Endodermal cell (in vitro differentiated cells): ENCODE measurements around the gene GMPR2. TPM values are rescaled to one million over a fixed set of nuclear protein-coding genes. Genes with fewer than 3 reads are reported as not detected.

Experiments used
- DNase-seq: peaks from one replicate; pipeline ENCODE4 v3.0.0-alpha.2; 2017
- H3K27ac ChIP-seq: 2 replicates; pipeline ENCODE4 v1.5.1; 2013; ENCODE audit warnings: mild to moderate bottlenecking, low read depth, low read length, moderate library complexity
- H3K27me3 ChIP-seq: 2 replicates; pipeline ENCODE4 v1.6.1; 2013; ENCODE audit warnings: mild to moderate bottlenecking, low read length, moderate library complexity; ENCODE audit not compliant: insufficient read depth, control insufficient read depth, poor library complexity, severe bottlenecking
- H3K36me3 ChIP-seq: 2 replicates; pipeline ENCODE4 v1.7.0; 2013; ENCODE audit warnings: mild to moderate bottlenecking, low read length, moderate library complexity; ENCODE audit not compliant: control insufficient read depth, insufficient read depth
- H3K4me1 ChIP-seq: one replicate; pipeline ENCODE4 v1.7.0; 2013; ENCODE audit warnings: low read length; ENCODE audit not compliant: control insufficient read depth, insufficient read depth
- H3K4me3 ChIP-seq: 2 replicates; pipeline ENCODE4 v1.5.1; 2013; ENCODE audit warnings: mild to moderate bottlenecking, low read length, moderate library complexity
- H3K9ac ChIP-seq: 2 replicates; pipeline ENCODE4 v1.6.1; 2013; ENCODE audit warnings: mild to moderate bottlenecking, low read length, moderate library complexity; ENCODE audit not compliant: poor library complexity, severe bottlenecking; ENCODE audit errors: extremely low read depth
- H3K9me3 ChIP-seq: 2 replicates; pipeline ENCODE4 v1.6.1; 2013; ENCODE audit warnings: mild to moderate bottlenecking, low read length, moderate library complexity; ENCODE audit not compliant: control insufficient read depth
- H3K27ac Mint-ChIP-seq: 2 replicates; pipeline ENCODE4 v1.8.0; 2020; ENCODE audit warnings: mixed read lengths
- H3K27me3 Mint-ChIP-seq: 2 replicates; pipeline ENCODE4 v1.8.0; 2021; ENCODE audit warnings: mild to moderate bottlenecking, mixed read lengths; ENCODE audit not compliant: insufficient read depth
- H3K36me3 Mint-ChIP-seq: 2 replicates; pipeline ENCODE4 v1.8.0; 2020; ENCODE audit warnings: low read depth, mixed read lengths
- H3K4me1 Mint-ChIP-seq: 2 replicates; pipeline ENCODE4 v1.8.0; 2020; ENCODE audit warnings: mixed read lengths
- H3K4me3 Mint-ChIP-seq: 2 replicates; pipeline ENCODE4 v1.8.0; 2020; ENCODE audit warnings: mild to moderate bottlenecking, moderate library complexity, mixed read lengths
- H3K9me3 Mint-ChIP-seq: 2 replicates; pipeline ENCODE4 v1.8.0; 2020; ENCODE audit warnings: mild to moderate bottlenecking, mixed read lengths
- CTCF ChIP-seq: fragments of 200-600 bp; sonication (generic); conservative IDR thresholded peaks from 2 replicates; pipeline ENCODE4 v1.5.0; 2021; ENCODE audit warnings: antibody characterized with exemption, mild to moderate bottlenecking
- WGBS, 2 experiments: methylation state at CpG; one replicate each; pipeline versions ENCODE4 v1.1.5 to v1.1.7; 2013; ENCODE audit warnings: missing lambda C conversion rate in 2 of 2, mixed read lengths in 1 of 2; ENCODE audit not compliant: insufficient coverage in 1 of 2, insufficient read length in 1 of 2; 5-methylcytosine and 5-hydroxymethylcytosine counted together
- total RNA-seq, 2 donors: library from RNA; stranded (reverse); fragmentation: NEBNext Ultra II Directional in 1 of 2; extraction: Animal tissue kit (Norgen Biotek cat#: 25700) in 1 of 2; gene quantifications; 2 replicates in 1 of 2; 3 replicates in 1 of 2; pipeline ENCODE4 v1.2.1, GENCODE V29; 2021

The GMPR2 gene
- total RNA-seq, 2 donors from 2014 or later, result 56.1 to 63.1 TPM

DNA sequence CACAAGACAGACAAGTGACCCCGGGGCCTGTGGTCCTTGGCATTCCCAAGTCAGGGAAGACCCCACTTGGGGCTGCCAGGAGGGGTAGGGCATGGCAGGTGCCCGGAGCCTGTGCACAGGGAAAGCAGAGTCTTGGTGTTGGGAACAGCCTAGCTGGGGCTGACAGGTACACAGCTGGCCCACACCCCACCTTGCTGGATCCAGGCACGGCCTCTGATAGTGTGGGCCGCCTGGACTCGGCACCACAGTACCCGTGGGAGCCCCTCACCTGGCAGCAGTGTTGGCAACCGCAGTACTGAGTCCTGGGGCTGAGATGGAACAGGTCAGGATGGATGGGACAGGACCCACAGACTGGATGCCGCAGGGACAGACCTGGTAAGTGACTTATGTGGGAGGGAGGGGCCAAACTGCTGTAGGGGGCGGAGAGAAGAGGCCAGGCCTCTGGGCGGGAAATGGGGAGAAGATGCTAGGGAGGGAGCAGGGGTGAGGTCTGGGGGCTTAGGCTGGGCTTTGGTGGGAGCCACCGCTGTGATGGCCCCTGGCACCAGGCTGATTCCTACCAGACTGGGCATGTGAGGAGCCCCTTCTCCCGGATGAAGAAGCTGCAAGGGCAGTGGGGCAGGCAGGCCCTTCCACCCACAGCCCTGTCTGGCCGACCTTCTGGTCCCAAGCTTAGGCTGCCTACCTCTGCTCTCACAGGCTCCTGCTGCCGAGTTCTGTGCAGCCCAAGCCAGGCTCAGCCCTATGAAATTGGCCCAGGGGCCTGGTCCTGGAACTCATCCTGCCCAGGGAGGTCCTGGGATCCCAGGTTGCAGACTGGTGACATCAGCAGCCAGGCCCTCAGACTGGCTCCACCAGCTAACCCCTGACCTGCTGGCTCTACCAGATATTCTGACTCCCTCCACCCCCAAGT lies 30.3 kb downstream of the GMPR2 start, which contains the start of gene TGM1:
TGM1 (minus strand) TSS at position 357 of the 913 bp plus-strand sequence. CDS start 825 bp downstream, outside the sequence.
- no peak within 1 kb of the TSS for H3K27ac ChIP-seq
- H3K27me3 Mint-ChIP-seq, result no peaks in the 10 kb centered on the region
- H3K36me3 Mint-ChIP-seq, result peaks cover 5% of the 10 kb centered on the region
- no peak for TF ChIP-seq CTCF
- H3K9me3 ChIP-seq, result no peaks in the 10 kb centered on the region
- no peaks in the 10 kb centered on the region for H3K9me3 Mint-ChIP-seq
- H3K4me3 Mint-ChIP-seq, result no peak within 1 kb of the TSS
- H3K27ac Mint-ChIP-seq, result no peak within 1 kb of the TSS
- peak; percentile 61 for DNase-seq
- no peak within 1 kb of the TSS for H3K4me3 ChIP-seq
- H3K36me3 ChIP-seq, result no peaks in the 10 kb centered on the region
- no peaks in the 10 kb centered on the region for H3K27me3 ChIP-seq
- H3K9ac ChIP-seq, result no peak within 1 kb of the TSS
- WGBS, 2 experiments, result 68 to 83% methylated on average over 6 to 14 of the region's 14 CpGs
- H3K4me1 ChIP-seq, result no peaks in the 10 kb centered on the region
- H3K4me1 Mint-ChIP-seq, result no peaks in the 10 kb centered on the region

- Histone ChIP-seq H3K27ac (no peak overlapping the region), H3K27me3 (no peaks in the 10 kb centered on the region), H3K9ac (no peak overlapping the region), H3K9me3 (no peaks in the 10 kb centered on the region), H3K4me3 (no peak overlapping the region), H3K4me1 (no peaks in the 10 kb centered on the region), H3K36me3 (no peaks in the 10 kb centered on the region)
- WGBS, 2 experiments, result 80 to 90% methylated on average over 2 to 6 of the region's 6 CpGs
- Mint-ChIP-seq H3K27me3 (no peaks in the 10 kb centered on the region), H3K9me3 (no peaks in the 10 kb centered on the region), H3K4me3 (no peak overlapping the region), H3K27ac (no peak overlapping the region), H3K36me3 (peaks cover 5% of the 10 kb centered on the region), H3K4me1 (no peaks in the 10 kb centered on the region)
- no peak for DNase-seq
- TF ChIP-seq CTCF, result no peak
These were observed 31.1 kb downstream of the GMPR2 start for GRCh38 chr14:24263848-24264247.

DNA sequence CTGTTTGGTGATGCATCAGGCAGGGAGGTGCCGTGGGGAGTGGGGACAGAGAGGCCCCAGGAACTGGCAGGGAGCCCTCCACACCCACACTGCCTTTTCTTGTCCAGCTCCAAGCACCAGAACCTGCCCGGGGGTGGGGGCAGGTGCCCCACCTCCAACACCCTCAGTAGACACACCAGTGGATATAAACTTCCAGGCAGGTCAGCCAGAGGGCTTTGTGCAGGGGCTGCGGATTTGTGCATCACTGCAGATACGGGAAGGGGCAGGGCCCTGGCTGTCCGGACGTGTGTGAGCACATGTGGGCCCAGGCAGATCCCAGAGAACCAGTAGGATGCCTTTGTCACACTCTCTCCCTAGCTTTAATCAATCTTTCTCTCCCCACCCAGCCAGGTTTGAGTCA lies 31.6 kb downstream of the GMPR2 start:
- Histone ChIP-seq H3K36me3 (no peaks in the 10 kb centered on the region), H3K4me1 (no peaks in the 10 kb centered on the region), H3K27ac (no peak overlapping the region), H3K9ac (no peak overlapping the region), H3K9me3 (no peaks in the 10 kb centered on the region), H3K4me3 (no peak overlapping the region), H3K27me3 (no peaks in the 10 kb centered on the region)
- Mint-ChIP-seq H3K4me3 (no peak overlapping the region), H3K27me3 (no peaks in the 10 kb centered on the region), H3K4me1 (no peaks in the 10 kb centered on the region), H3K36me3 (peaks cover 5% of the 10 kb centered on the region), H3K27ac (no peak overlapping the region), H3K9me3 (no peaks in the 10 kb centered on the region)
- 88% methylated on average over 6 of the region's 6 CpGs; no CpG with 5 or more reads in 1 of the 2 experiments for WGBS, 2 experiments
- no peak for DNase-seq
- TF ChIP-seq CTCF, result no peak
